HepG2 (cell line): ENCODE measurements around the gene SLC23A3. TPM values are rescaled to one million over a fixed set of nuclear protein-coding genes. Genes with fewer than 3 reads are reported as not detected.

ENCODE experiments used
- CREM ChIP-seq, 2 experiments: sonication (generic) in 1 of 2; formaldehyde crosslinking in 1 of 2; IDR thresholded peaks; 2 replicates each; pipeline versions ENCODE4 v1.4.0 to v1.6.1; 2016 to 2020; ENCODE audit warnings: antibody characterized with exemption in 1 of 2, mild to moderate bottlenecking in 1 of 2, missing genetic modification reagents in 1 of 2
- EHMT2 ChIP-seq: fragments of 200-600 bp; sonication (generic); IDR thresholded peaks from 2 replicates; pipeline ENCODE4 v1.7.0; 2017; ENCODE audit warnings: antibody characterized with exemption, low read depth, low read length, borderline replicate concordance
- ETV5 ChIP-seq: IDR thresholded peaks from 2 replicates; pipeline ENCODE4 v1.6.1; 2018; ENCODE audit warnings: missing biosample characterization, missing genetic modification reagents, inconsistent platforms, borderline replicate concordance
- HMG20B ChIP-seq: conservative IDR thresholded peaks from 2 replicates; pipeline ENCODE4 v1.6.1; 2016; ENCODE audit warnings: missing genetic modification reagents, missing compliant biosample characterization
- ZNF260 ChIP-seq: sonication (generic); formaldehyde crosslinking; IDR thresholded peaks from 2 replicates; pipeline ENCODE4 v1.4.0; 2020; ENCODE audit warnings: missing genetic modification reagents, low read depth, mild to moderate bottlenecking, borderline replicate concordance
- ZNF274 ChIP-seq: sonication (generic); formaldehyde crosslinking; IDR thresholded peaks from 2 replicates; pipeline ENCODE4 v1.5.1; 2020; ENCODE audit warnings: mild to moderate bottlenecking, missing genetic modification reagents
- ZNF33A ChIP-seq: sonication (generic); formaldehyde crosslinking; IDR thresholded peaks from 2 replicates; pipeline ENCODE4 v1.5.1; 2020; ENCODE audit warnings: missing genetic modification reagents, mild to moderate bottlenecking, moderate library complexity, borderline replicate concordance
- ZNF530 ChIP-seq: sonication (generic); formaldehyde crosslinking; IDR thresholded peaks from 2 replicates; pipeline ENCODE4 v1.5.0; 2020; ENCODE audit warnings: low read depth, mild to moderate bottlenecking, missing genetic modification reagents
- ZNF616 ChIP-seq: sonication (generic); formaldehyde crosslinking; IDR thresholded peaks from 2 replicates; pipeline ENCODE4 v1.5.0; 2020; ENCODE audit warnings: low read depth, mild to moderate bottlenecking, missing genetic modification reagents
- ZNF781 ChIP-seq: sonication (generic); formaldehyde crosslinking; IDR thresholded peaks from 2 replicates; pipeline ENCODE4 v1.5.1; 2020; ENCODE audit warnings: borderline replicate concordance, mild to moderate bottlenecking, missing genetic modification reagents; ENCODE audit errors: not compliant biosample characterization
- polyA plus RNA-seq, 8 experiments: library from polyadenylated mRNA; depleted of rRNA in 3 of 8; stranded (reverse) in 7 of 8; unstranded in 1 of 8; fragments of >200 nt; fragmentation: Illumina TruSeq in 4 of 8; extraction: Trizol in 4 of 8; gene quantifications; 2 replicates each; pipeline versions ENCODE4 v1.2.1 to v1.2.3, GENCODE V29; 2011 to 2016; ENCODE audit warnings: low read depth in 4 of 8, missing spikeins in 1 of 8, mixed read lengths in 1 of 8; ENCODE audit not compliant: insufficient read depth in 1 of 8
- total RNA-seq, 5 experiments: library from RNA; depleted of rRNA; stranded (reverse); fragments of >200 nt; fragmentation: Illumina TruSeq; extraction: Trizol; gene quantifications; 2 replicates each; pipeline ENCODE4 v1.2.3, GENCODE V29; 2016; ENCODE audit warnings: low read depth in 1 of 5
- TF ChIP-seq, protein P1 (sequence below): sonication (generic); formaldehyde crosslinking; IDR thresholded peaks from 2 replicates; pipeline ENCODE4 v1.8.0; 2022; ENCODE audit warnings: mild to moderate bottlenecking, missing genetic modification reagents, borderline replicate concordance
- TF ChIP-seq, protein P2 (sequence below): sonication (generic); formaldehyde crosslinking; conservative IDR thresholded peaks from 2 replicates; pipeline ENCODE4 v1.8.0; 2022; ENCODE audit warnings: missing genetic modification reagents
- TF ChIP-seq, protein P3 (sequence below): sonication (generic); formaldehyde crosslinking; IDR thresholded peaks from 2 replicates; pipeline ENCODE4 v1.5.0; 2020; ENCODE audit warnings: missing genetic modification reagents
- TF ChIP-seq, protein P4 (sequence below): sonication (generic); formaldehyde crosslinking; IDR thresholded peaks from 2 replicates; pipeline ENCODE4 v1.4.0; 2020; ENCODE audit warnings: missing genetic modification reagents

SLC23A3 gene
- total and polyA plus RNA-seq, 2 of the 13 experiments (the other 11 are each of a cell fraction or from before 2014, with no cell fraction given): 0.38 to 0.78 TPM

DNA sequence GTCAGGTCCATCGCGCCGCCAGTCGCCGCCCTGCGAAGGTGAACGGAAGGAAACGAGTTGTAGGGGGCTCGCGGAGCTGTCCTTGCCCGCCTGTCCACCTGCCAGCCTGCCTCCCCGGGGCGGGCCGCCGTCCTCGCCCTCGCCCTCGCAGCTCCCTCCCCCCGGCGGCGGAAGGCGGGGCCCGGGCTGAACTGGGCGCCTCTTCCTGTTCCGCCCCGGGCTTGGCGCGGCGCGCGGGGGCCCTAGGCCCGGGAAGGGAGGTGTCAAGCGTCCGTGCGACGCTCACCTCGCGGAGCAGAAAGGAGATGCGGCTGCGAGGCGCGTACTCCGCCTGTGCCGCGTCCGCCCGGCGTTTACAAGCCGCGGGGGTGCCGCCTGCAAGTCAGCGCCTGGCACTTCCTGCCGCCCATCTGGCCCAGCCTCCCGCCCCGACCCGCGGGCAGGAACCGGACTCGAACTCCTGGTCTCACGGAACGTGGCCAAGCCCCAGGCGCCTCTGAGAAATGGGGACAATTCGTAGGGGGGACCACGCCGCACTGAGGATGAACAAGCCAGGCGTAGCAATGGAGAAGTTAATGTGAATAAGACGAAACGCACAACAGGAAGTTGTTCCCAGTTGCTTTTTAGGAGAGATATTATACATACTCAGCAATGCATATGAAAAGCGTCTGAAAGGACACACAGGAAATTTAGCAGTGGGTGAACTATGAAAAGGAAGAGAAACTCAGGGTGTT, 7.2 kb upstream of the SLC23A3 start, which contains the start of gene CNPPD1 (continued):
- TF ChIP-seq ZNF274 (CRISPR knock-in tag) (peak; percentile 95), ZNF33A (CRISPR knock-in tag) (0 out of 2 replicates have a peak, but pooled peaks have one; percentile 10), ZNF616 (CRISPR knock-in tag) (peak; percentile 93), ZNF260 (CRISPR knock-in tag) (no peak), EHMT2 (no peak), HMG20B (CRISPR knock-in tag) (no peak), ZNF530 (CRISPR knock-in tag) (no peak), CREM (IDR thresholded peaks at IDR 0.05) (no peak), CREM (CRISPR knock-in tag; IDR thresholded peaks at IDR 0.05) (no peak; the same call in 1 of the 2 replicates), ZNF781 (no peak), ETV5 (CRISPR knock-in tag) (peak; percentile 89)
- TF ChIP-seq, protein P1, sequence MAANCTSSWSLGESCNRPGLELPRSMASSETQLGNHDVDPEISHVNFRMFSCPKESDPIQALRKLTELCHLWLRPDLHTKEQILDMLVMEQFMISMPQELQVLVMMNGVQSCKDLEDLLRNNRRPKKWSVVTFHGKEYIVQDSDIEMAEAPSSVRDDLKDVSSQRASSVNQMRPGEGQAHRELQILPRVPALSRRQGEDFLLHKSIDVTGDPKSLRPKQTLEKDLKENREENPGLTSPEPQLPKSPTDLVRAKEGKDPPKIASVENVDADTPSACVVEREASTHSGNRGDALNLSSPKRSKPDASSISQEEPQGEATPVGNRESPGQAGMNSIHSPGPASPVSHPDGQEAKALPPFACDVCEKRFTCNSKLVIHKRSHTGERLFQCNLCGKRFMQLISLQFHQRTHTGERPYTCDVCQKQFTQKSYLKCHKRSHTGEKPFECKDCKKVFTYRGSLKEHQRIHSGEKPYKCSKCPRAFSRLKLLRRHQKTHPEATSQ (CRISPR knock-in tag): no peak
- TF ChIP-seq, protein P2, sequence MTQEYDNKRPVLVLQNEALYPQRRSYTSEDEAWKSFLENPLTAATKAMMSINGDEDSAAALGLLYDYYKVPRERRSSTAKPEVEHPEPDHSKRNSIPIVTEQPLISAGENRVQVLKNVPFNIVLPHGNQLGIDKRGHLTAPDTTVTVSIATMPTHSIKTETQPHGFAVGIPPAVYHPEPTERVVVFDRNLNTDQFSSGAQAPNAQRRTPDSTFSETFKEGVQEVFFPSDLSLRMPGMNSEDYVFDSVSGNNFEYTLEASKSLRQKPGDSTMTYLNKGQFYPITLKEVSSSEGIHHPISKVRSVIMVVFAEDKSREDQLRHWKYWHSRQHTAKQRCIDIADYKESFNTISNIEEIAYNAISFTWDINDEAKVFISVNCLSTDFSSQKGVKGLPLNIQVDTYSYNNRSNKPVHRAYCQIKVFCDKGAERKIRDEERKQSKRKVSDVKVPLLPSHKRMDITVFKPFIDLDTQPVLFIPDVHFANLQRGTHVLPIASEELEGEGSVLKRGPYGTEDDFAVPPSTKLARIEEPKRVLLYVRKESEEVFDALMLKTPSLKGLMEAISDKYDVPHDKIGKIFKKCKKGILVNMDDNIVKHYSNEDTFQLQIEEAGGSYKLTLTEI: no peak
- TF ChIP-seq, protein P3, sequence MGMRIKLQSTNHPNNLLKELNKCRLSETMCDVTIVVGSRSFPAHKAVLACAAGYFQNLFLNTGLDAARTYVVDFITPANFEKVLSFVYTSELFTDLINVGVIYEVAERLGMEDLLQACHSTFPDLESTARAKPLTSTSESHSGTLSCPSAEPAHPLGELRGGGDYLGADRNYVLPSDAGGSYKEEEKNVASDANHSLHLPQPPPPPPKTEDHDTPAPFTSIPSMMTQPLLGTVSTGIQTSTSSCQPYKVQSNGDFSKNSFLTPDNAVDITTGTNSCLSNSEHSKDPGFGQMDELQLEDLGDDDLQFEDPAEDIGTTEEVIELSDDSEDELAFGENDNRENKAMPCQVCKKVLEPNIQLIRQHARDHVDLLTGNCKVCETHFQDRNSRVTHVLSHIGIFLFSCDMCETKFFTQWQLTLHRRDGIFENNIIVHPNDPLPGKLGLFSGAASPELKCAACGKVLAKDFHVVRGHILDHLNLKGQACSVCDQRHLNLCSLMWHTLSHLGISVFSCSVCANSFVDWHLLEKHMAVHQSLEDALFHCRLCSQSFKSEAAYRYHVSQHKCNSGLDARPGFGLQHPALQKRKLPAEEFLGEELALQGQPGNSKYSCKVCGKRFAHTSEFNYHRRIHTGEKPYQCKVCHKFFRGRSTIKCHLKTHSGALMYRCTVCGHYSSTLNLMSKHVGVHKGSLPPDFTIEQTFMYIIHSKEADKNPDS (CRISPR knock-in tag): peak; percentile 94; the same call in 1 of the 2 replicates
- TF ChIP-seq, protein P4, sequence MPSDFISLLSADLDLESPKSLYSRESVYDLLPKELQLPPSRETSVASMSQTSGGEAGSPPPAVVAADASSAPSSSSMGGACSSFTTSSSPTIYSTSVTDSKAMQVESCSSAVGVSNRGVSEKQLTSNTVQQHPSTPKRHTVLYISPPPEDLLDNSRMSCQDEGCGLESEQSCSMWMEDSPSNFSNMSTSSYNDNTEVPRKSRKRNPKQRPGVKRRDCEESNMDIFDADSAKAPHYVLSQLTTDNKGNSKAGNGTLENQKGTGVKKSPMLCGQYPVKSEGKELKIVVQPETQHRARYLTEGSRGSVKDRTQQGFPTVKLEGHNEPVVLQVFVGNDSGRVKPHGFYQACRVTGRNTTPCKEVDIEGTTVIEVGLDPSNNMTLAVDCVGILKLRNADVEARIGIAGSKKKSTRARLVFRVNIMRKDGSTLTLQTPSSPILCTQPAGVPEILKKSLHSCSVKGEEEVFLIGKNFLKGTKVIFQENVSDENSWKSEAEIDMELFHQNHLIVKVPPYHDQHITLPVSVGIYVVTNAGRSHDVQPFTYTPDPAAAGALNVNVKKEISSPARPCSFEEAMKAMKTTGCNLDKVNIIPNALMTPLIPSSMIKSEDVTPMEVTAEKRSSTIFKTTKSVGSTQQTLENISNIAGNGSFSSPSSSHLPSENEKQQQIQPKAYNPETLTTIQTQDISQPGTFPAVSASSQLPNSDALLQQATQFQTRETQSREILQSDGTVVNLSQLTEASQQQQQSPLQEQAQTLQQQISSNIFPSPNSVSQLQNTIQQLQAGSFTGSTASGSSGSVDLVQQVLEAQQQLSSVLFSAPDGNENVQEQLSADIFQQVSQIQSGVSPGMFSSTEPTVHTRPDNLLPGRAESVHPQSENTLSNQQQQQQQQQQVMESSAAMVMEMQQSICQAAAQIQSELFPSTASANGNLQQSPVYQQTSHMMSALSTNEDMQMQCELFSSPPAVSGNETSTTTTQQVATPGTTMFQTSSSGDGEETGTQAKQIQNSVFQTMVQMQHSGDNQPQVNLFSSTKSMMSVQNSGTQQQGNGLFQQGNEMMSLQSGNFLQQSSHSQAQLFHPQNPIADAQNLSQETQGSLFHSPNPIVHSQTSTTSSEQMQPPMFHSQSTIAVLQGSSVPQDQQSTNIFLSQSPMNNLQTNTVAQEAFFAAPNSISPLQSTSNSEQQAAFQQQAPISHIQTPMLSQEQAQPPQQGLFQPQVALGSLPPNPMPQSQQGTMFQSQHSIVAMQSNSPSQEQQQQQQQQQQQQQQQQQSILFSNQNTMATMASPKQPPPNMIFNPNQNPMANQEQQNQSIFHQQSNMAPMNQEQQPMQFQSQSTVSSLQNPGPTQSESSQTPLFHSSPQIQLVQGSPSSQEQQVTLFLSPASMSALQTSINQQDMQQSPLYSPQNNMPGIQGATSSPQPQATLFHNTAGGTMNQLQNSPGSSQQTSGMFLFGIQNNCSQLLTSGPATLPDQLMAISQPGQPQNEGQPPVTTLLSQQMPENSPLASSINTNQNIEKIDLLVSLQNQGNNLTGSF (CRISPR knock-in tag): peak; percentile 93
